Activated CD4-positive, CD25-positive, alpha-beta regulatory T cell treated with anti-CD3 and anti-CD28 coated beads, Interleukin-2, amount 50 U/mL, for 16 hours (primary cell): ENCODE measurements around the gene CDH15.
"Not testable (repeated sequence)": the region's sequence is repeated elsewhere in the genome, so short reads cannot be mapped to it uniquely, and the experiment has no call there.

Source experiments
- DNase-seq: peaks from one replicate; pipeline ENCODE4 v3.0.0-alpha.2; 2020; ENCODE audit warnings: low read depth, low spot score

CDH15 gene

GRCh38 chr16:89233678-89234490 is 62.3 kb downstream of the CDH15 start:
- no peak for DNase-seq

- no peak for DNase-seq
Measured at GRCh38 chr16:89237733-89238132, 66.2 kb downstream of the CDH15 start.

GRCh38 chr16:89241187-89242007 is 69.8 kb downstream of the CDH15 start:
- DNase-seq = peak; percentile 56

GRCh38 chr16:89242795-89243200 is 71.2 kb downstream of the CDH15 start:
- DNase-seq = no peak

- no peak for DNase-seq
Measured at GRCh38 chr16:89243664-89244063, 72.1 kb downstream of the CDH15 start.

- DNase-seq = not testable (repeated sequence)
Measured at GRCh38 chr16:89244264-89244663, 72.7 kb downstream of the CDH15 start.

- DNase-seq = no peak
Measured at GRCh38 chr16:89244754-89245153, 73.2 kb downstream of the CDH15 start.
